Tibial nerve (tissue), 4 donors: ENCODE results near the gene DNAH3.

Experiments used
- CTCF ChIP-seq, 5 experiments: fragments of 200-600 bp in 3 of 5; fragments of 450-650 bp in 2 of 5; sonication (generic) in 3 of 5; IDR thresholded peaks; one replicate each; pipeline ENCODE4 v1.5.1; 2016 to 2019; ENCODE audit warnings: antibody characterized with exemption in 5 of 5, mild to moderate bottlenecking in 3 of 5, moderate library complexity in 2 of 5
- EP300 ChIP-seq, 2 donors: sonication (generic); formaldehyde crosslinking; IDR thresholded peaks; one replicate each; pipeline ENCODE4 v1.6.1; 2017; ENCODE audit warnings: antibody characterized with exemption in 2 of 2, mild to moderate bottlenecking in 1 of 2
- POLR2A ChIP-seq, 2 donors: fragments of 450-650 bp; IDR thresholded peaks; one replicate each; pipeline ENCODE4 v1.6.1; 2017; ENCODE audit warnings: antibody characterized with exemption in 2 of 2, mild to moderate bottlenecking in 2 of 2, moderate library complexity in 2 of 2

DNA sequence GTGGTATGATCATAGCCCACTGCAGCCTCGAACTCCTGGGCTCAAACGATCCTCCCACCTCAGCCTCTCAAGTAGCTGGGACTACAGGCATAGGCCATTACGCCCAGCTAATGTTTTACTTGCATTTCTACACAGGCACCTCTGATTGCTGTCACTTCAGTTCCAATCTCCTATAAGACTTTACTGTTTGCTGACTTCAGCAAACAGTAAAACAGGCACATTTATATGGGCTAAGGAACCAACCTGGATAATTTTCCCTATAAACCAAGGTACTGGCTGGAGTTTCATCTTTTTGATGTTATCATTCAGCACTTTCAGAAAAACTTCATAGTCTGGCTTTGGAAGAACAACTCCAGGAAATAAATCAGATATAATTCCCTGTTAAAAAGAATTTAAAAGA, 114.2 kb downstream of the DNAH3 start:
- no peak for TF ChIP-seq CTCF (IDR thresholded peaks at IDR 0.05)
- TF ChIP-seq EP300 (IDR thresholded peaks at IDR 0.05) = no peak
- TF ChIP-seq POLR2A (IDR thresholded peaks at IDR 0.05) = no peak
